ENCODE measurements around the gene TRAF7. TPM values are rescaled to one million over a fixed set of nuclear protein-coding genes. Genes with fewer than 3 reads are reported as not detected.

The TRAF7 gene
- total and polyA plus RNA-seq, 3 experiments from 2014 or later = 7.3 to 106 (median 102) TPM

DNA sequence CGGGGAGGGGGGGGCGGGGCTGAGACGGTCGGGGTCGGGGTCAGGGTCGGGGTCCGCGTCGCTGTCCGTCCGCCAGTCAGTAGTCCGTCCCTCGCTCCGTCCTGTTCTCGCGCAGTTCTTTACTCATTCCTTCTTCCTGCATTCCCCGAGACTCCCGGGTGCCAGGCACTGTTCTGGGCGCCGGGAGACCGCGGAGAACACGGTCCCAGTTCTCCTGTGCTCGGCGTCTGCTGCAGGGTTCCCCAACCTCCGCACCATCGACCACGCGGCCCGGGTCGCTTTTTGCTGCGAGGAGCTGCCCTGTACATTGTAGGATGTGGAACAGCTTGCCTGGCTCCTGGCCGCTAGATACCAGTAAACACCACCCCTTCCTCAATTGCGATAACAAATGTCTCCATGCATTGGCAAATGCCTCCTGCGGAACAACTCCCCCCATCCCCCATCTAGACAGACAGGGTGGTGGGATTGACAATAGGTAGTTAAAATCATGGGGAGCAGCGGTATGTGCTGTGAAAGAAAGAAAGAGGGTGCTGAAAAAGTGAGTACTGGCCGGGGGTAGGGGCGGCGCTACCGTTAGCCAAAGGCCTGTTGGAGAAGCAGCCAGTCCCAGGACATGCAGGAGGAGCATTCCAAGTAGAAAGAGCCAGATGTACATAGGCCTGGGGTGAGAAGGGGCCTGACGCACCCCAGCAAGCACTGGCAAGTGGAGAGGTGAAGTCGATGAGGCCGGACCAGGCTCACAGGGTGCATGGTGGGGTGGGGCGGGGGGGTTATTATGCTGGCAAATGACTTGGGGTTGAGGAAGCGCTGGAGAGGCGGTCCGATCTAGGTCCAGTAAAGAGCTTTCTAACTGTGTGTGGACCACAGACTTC lies 631 bp downstream of the TRAF7 start:
- Mint-ChIP-seq H3K36me3 (peaks cover 0 to 20% (median 0%) of the 10 kb centered on the region in 3 donors), H3K9me3 (no peaks in the 10 kb centered on the region), H3K27ac (peak overlapping the region; percentile 35 to 96 (median 89)), H3K4me1 (peaks cover 41 to 73% (median 41%) of the 10 kb centered on the region in 3 donors), H3K4me3 (peak overlapping the region; percentile 91 to 94 (median 92)), H3K27me3 (peaks cover 0 to 7% of the 10 kb centered on the region in 2 donors)
- peak overlapping the region; percentile 83 for H3K4me3 ChIP-seq (ENCODE audit: low read length)
- ChIA-PET POLR2A (interaction anchor here (0.6 to 1.9 kb wide), 25 partner anchors 10 to 1520 kb away, joined by 3 to 19 read pairs (median 6); partner anchors contain the start of genes AMDHD2, ECI1, FAHD1 and GFER), CTCF (interaction anchor here (0.9 to 5.4 kb wide), 8 partner anchors 11 to 382 kb away, joined by 3 to 48 read pairs (median 9); partner anchors contain the start of genes ECI1, NTHL1 and TSC2)
- no peaks in the 10 kb centered on the region for H3K27me3 ChIP-seq (ENCODE audit: insufficient read depth, low read length, poor library complexity, severe bottlenecking)
- no peaks in the 10 kb centered on the region for H3K9me3 ChIP-seq (ENCODE audit: low read length)
- H3K27ac ChIP-seq (ENCODE audit: low read depth, low read length) = peak overlapping the region; percentile 79
- DNase-seq = no peak
- peaks cover 51% of the 10 kb centered on the region for H3K4me1 ChIP-seq (ENCODE audit: insufficient read depth, low read length)
- H3K36me3 ChIP-seq (ENCODE audit: insufficient read depth, low read length) = peaks cover 3% of the 10 kb centered on the region

DNA sequence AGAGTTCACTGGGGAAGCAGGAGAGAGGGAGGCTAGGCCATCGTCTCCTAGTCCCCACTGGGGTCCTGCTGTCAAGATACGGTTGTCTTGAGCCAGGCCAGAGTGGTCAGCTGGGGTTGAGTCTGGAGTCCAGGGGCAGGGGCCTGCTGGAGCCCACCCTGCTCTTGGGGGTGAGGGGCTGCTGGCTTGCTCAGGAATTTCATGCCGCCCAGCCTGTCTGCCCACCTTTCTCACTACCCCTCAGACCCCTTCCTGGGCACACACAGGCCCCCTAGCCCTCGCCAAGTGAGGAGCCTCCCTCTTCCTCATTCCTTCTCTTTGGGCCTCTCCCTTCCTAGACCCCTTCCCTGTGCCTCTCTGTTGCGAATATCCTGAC lies 1.3 kb downstream of the TRAF7 start:
- ChIA-PET POLR2A (interaction anchor here (1.1 kb wide), 1 partner anchor 135 kb away, joined by 3 read pairs; no protein-coding TSS in a partner anchor), CTCF (no interaction called here)
- peaks cover 0 to 7% of the 10 kb centered on the region in 2 donors for H3K27me3 Mint-ChIP-seq

DNA sequence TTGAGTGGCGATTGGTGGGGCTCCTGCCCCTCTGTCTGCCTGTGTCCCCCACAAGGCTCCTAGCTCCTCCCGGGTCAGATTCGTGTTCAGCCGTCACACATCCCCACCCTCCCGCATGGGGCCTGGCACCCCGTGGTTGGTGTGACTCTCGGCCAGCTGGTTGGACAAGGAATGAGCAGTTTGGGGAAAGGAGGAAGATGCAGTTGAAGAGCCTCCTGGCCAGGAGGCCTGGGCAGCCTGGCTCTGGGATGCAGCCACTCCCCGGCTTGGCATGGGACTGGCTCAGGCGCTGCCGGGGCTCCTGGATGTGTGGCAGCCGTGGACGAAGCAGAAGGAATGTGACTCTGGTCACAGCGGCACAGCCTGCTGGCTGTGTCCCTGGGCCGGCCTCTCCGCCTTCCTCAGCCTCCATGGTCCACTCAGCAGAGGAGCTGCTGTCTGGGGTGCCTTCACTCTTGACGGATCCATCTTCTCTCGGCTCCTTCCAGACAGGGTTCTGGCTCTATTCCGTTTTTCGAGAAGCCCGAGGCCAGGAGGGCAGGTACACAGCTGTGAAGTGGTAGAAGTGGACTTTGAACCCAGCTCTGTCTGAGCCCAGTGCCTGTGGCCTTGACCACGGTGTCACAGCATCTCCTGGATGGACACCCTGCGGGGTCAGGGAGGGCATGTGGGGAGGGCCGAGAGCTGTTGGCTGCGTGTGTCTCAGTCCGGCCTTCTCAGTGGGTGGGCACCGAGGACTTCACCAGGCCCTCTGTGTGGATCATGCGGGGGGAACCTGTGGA lies 2.1 kb downstream of the TRAF7 start:
- Histone ChIP-seq H3K27ac (ENCODE audit: low read depth, low read length) (no peak overlapping the region), H3K9me3 (ENCODE audit: low read length) (no peaks in the 10 kb centered on the region), H3K27me3 (ENCODE audit: insufficient read depth, low read length, poor library complexity, severe bottlenecking) (no peaks in the 10 kb centered on the region), H3K36me3 (ENCODE audit: insufficient read depth, low read length) (no peaks in the 10 kb centered on the region), H3K4me1 (ENCODE audit: insufficient read depth, low read length) (peaks cover 37% of the 10 kb centered on the region), H3K4me3 (ENCODE audit: low read length) (no peak overlapping the region)
- ChIA-PET CTCF (no interaction called here), POLR2A (no interaction called here)
- Mint-ChIP-seq H3K27ac (peak overlapping the region in 3 of 8 donors; percentile 48 to 89 (median 50)), H3K27me3 (peaks cover 0 to 7% of the 10 kb centered on the region in 2 donors), H3K4me1 (peaks cover 38 to 66% (median 38%) of the 10 kb centered on the region in 3 donors), H3K9me3 (no peaks in the 10 kb centered on the region), H3K36me3 (peaks cover 0 to 14% (median 0%) of the 10 kb centered on the region in 3 donors), H3K4me3 (peak overlapping the region in 5 of 7 donors; percentile 87 to 93 (median 91))
- no peak for DNase-seq

More for the DNA sequence above, 1.3 kb downstream of the TRAF7 start:
- H3K27me3 ChIP-seq (ENCODE audit: insufficient read depth, low read length, poor library complexity, severe bottlenecking) = no peaks in the 10 kb centered on the region
- DNase-seq = no peak
- peaks cover 45% of the 10 kb centered on the region for H3K4me1 ChIP-seq (ENCODE audit: insufficient read depth, low read length)
- Mint-ChIP-seq H3K9me3 (no peaks in the 10 kb centered on the region), H3K36me3 (peaks cover 0 to 15% (median 0%) of the 10 kb centered on the region in 3 donors), H3K4me1 (peaks cover 38 to 69% (median 38%) of the 10 kb centered on the region in 3 donors), H3K27ac (peak overlapping the region; percentile 35 to 91 (median 72)), H3K4me3 (peak overlapping the region; percentile 91 to 94 (median 92))
- H3K9me3 ChIP-seq (ENCODE audit: low read length) = no peaks in the 10 kb centered on the region
- H3K36me3 ChIP-seq (ENCODE audit: insufficient read depth, low read length) = no peaks in the 10 kb centered on the region
- no peak overlapping the region for H3K4me3 ChIP-seq (ENCODE audit: low read length)
- no peak overlapping the region for H3K27ac ChIP-seq (ENCODE audit: low read depth, low read length)

DNA sequence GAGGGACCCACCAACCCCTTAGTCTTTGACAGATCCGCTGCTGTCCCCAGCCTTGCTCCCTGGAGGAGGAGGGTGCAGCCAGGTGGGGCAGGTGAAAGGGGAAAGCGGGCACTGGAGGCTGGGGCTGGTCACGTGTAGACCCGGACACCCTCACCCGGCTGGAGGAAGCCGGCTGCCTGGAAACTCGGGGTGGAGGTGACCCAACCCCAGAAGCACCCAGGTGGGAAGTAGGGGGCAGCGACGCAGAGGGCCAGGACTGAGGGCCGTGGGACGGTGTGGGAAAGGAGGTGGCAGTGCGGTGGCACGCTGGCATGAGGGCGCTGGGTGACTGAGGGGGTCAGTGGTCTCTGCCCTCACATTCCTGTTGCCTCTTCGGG lies 2.7 kb downstream of the TRAF7 start:
- Histone ChIP-seq H3K9me3 (ENCODE audit: low read length) (no peaks in the 10 kb centered on the region), H3K27me3 (ENCODE audit: insufficient read depth, low read length, poor library complexity, severe bottlenecking) (no peaks in the 10 kb centered on the region), H3K4me1 (ENCODE audit: insufficient read depth, low read length) (peaks cover 31% of the 10 kb centered on the region), H3K27ac (ENCODE audit: low read depth, low read length) (no peak overlapping the region), H3K36me3 (ENCODE audit: insufficient read depth, low read length) (no peaks in the 10 kb centered on the region), H3K4me3 (ENCODE audit: low read length) (no peak overlapping the region)
- ChIA-PET POLR2A (interaction anchor here (0.5 kb wide), 1 partner anchor 62 kb away, joined by 4 read pairs; no protein-coding TSS in a partner anchor), CTCF (no interaction called here)
- peaks cover 36 to 60% (median 39%) of the 10 kb centered on the region in 3 donors for H3K4me1 Mint-ChIP-seq
- no peak for DNase-seq
- H3K36me3 Mint-ChIP-seq = peaks cover 0 to 13% (median 0%) of the 10 kb centered on the region in 3 donors
- H3K9me3 Mint-ChIP-seq = no peaks in the 10 kb centered on the region
- peaks cover 0 to 7% of the 10 kb centered on the region in 2 donors for H3K27me3 Mint-ChIP-seq
- H3K4me3 Mint-ChIP-seq = peak overlapping the region in 1 of 7 donors; percentile 61
- peak overlapping the region in 1 of 8 donors; percentile 43 for H3K27ac Mint-ChIP-seq

DNA sequence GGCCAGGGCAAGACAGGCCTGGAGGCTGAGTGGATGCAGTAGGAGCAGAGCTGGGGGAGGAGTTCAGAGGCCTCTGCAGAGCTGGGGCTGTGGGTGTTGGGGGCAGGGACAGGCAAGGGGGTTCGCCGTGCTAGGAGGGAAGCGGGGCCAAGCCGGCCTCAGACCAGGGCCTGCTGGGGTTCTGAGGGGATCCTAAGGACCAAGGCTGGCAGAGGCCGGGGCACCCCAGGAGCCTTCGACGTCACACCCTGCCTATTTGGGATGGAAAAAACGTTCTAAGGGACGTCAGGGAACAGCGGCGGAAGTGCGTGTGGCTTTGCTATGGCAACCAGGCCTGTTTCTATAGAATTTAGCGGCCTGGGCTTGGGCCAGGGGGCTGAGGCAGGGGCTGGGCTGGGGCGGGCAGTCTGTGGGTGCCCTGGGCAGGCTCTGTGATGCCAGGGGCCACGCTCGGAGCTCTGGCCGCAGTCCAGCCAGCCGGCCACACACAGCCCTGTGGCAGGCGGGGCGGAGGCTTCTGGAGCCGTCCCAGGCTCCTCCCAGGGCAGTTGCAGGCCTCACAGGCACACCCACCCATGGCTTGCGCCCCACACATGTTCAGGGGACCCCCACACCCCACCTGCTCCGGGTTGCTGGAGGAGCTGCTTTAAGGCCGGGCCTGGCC lies 3.7 kb downstream of the TRAF7 start:
- H3K27me3 ChIP-seq (ENCODE audit: insufficient read depth, low read length, poor library complexity, severe bottlenecking) = no peaks in the 10 kb centered on the region
- no peaks in the 10 kb centered on the region for H3K36me3 ChIP-seq (ENCODE audit: insufficient read depth, low read length)
- Mint-ChIP-seq H3K27me3 (peaks cover 0 to 7% of the 10 kb centered on the region in 2 donors), H3K4me3 (peak overlapping the region in 1 of 7 donors; percentile 48), H3K4me1 (peaks cover 25 to 50% (median 31%) of the 10 kb centered on the region in 3 donors), H3K27ac (peak overlapping the region in 2 of 8 donors; percentile 23 to 78), H3K36me3 (peaks cover 0 to 10% (median 0%) of the 10 kb centered on the region in 3 donors), H3K9me3 (no peaks in the 10 kb centered on the region)
- POLR2A ChIA-PET = no interaction called here
- H3K9me3 ChIP-seq (ENCODE audit: low read length) = no peaks in the 10 kb centered on the region
- H3K4me3 ChIP-seq (ENCODE audit: low read length) = no peak overlapping the region
- CTCF ChIA-PET = no interaction called here
- DNase-seq = no peak
- H3K27ac ChIP-seq (ENCODE audit: low read depth, low read length) = no peak overlapping the region
- H3K4me1 ChIP-seq (ENCODE audit: insufficient read depth, low read length) = peaks cover 21% of the 10 kb centered on the region

DNA sequence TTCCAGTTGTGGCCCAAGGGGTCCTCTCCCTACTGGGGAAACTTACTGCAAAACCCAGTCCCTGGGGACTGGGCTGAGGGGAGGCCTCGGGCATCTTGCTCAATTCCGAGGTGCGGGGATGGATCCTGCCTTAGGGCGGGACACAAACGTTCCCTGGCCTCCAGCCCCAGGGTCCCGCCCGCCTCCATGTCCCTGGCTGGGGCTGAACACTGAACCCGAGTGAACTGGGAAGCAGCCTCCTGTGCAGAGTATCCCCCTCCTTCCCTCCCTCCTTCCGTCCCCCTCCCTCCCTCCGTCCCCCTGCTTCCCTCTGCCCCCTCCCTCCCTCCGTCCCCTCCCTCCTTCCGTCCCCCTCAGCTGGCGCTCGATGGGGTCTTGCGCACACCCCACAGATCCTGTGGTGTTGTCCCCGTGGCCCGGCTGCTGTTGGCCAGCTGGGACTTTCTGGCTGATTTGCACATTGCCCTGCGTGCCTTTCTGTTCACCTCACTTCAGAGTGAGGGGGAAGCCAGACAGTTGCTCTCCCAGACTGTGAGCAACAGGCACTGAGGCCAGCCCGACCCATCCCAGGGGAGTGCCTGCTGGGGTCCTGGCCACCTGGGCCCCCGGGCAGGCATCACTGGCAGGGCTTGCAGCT lies 5.5 kb downstream of the TRAF7 start:
- Histone ChIP-seq H3K9me3 (ENCODE audit: low read length) (no peaks in the 10 kb centered on the region), H3K27me3 (ENCODE audit: insufficient read depth, low read length, poor library complexity, severe bottlenecking) (no peaks in the 10 kb centered on the region), H3K36me3 (ENCODE audit: insufficient read depth, low read length) (no peaks in the 10 kb centered on the region), H3K4me3 (ENCODE audit: low read length) (no peak overlapping the region), H3K4me1 (ENCODE audit: insufficient read depth, low read length) (peaks cover 15% of the 10 kb centered on the region), H3K27ac (ENCODE audit: low read depth, low read length) (no peak overlapping the region)
- Mint-ChIP-seq H3K4me3 (no peak overlapping the region), H3K9me3 (no peaks in the 10 kb centered on the region), H3K27ac (peak overlapping the region in 1 of 8 donors; percentile 81), H3K4me1 (peaks cover 14 to 36% (median 20%) of the 10 kb centered on the region in 3 donors), H3K27me3 (no peaks in the 10 kb centered on the region), H3K36me3 (peaks cover 0 to 4% (median 0%) of the 10 kb centered on the region in 3 donors)
- no peak for DNase-seq
- POLR2A ChIA-PET = no interaction called here
- CTCF ChIA-PET = no interaction called here

DNA sequence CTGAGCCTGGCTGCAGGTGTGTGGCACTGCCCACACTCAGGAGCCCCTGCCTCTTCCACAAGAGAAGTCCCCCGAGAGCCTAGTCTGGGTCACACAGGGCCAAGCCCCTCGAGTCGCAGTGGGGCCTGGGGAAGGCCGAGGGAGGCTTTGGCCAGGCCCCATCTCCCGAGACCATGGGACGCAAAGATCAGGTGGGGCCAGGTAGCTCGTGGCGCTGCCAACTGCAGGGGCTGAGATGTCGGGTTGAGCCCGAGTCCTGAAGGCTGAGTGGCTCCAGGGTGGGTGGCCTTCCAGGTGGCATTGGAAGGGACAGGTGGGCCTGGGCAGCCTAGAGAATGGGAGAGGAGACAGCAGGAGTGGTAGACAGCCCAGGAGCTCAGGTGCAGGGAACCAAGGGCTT lies 6.3 kb downstream of the TRAF7 start:
- Mint-ChIP-seq H3K27me3 (no peaks in the 10 kb centered on the region), H3K27ac (no peak overlapping the region)

More for the DNA sequence above, 6.3 kb downstream of the TRAF7 start:
- no peak overlapping the region for H3K4me3 Mint-ChIP-seq
- POLR2A ChIA-PET = interaction anchor here (0.6 kb wide), 1 partner anchor 107 kb away, joined by 4 read pairs; no protein-coding TSS in a partner anchor
- no peak overlapping the region for H3K27ac ChIP-seq (ENCODE audit: low read depth, low read length)
- H3K27me3 ChIP-seq (ENCODE audit: insufficient read depth, low read length, poor library complexity, severe bottlenecking) = no peaks in the 10 kb centered on the region
- CTCF ChIA-PET = interaction anchor here (0.9 kb wide), 1 partner anchor 33 kb away, joined by 3 read pairs; no protein-coding TSS in a partner anchor
- peaks cover 0 to 9% (median 0%) of the 10 kb centered on the region in 3 donors for H3K36me3 Mint-ChIP-seq
- H3K4me1 ChIP-seq (ENCODE audit: insufficient read depth, low read length) = peaks cover 11% of the 10 kb centered on the region
- DNase-seq = no peak
- H3K4me1 Mint-ChIP-seq = peaks cover 5 to 27% (median 15%) of the 10 kb centered on the region in 3 donors
- H3K4me3 ChIP-seq (ENCODE audit: low read length) = no peak overlapping the region
- H3K9me3 ChIP-seq (ENCODE audit: low read length) = no peaks in the 10 kb centered on the region
- no peaks in the 10 kb centered on the region for H3K9me3 Mint-ChIP-seq
- H3K36me3 ChIP-seq (ENCODE audit: insufficient read depth, low read length) = no peaks in the 10 kb centered on the region
